GM06990 (cell line): ENCODE measurements around the gene LRRFIP2.

Source experiments
- DNase-seq: peaks from one replicate; pipeline ENCODE4 v3.0.0-alpha.2; 2011; ENCODE audit not compliant: insufficient read length; ENCODE audit errors: extremely low read depth
- H3K27me3 ChIP-seq: replicated peaks from 2 replicates; pipeline ENCODE4 v1.6.0; 2011; ENCODE audit warnings: low read length; ENCODE audit not compliant: control insufficient read depth, insufficient read depth
- H3K36me3 ChIP-seq: 2 replicates; pipeline ENCODE4 v1.5.1; 2011; ENCODE audit warnings: low read length; ENCODE audit not compliant: control insufficient read depth, insufficient read depth
- H3K4me3 ChIP-seq: replicated peaks from 2 replicates; pipeline ENCODE4 v1.5.1; 2011; ENCODE audit warnings: low read depth, mild to moderate bottlenecking, control low read depth, low read length
- CTCF ChIP-seq: IDR thresholded peaks from 2 replicates; pipeline ENCODE4 v1.5.1; 2011; ENCODE audit warnings: low read length, control low read depth, mild to moderate bottlenecking, inconsistent platforms; ENCODE audit not compliant: insufficient read depth, poor library complexity, severe bottlenecking

The LRRFIP2 gene

GRCh38 chr3:37103103-37103808 lies 71.1 kb downstream of the LRRFIP2 start:
- no peak for DNase-seq
- Histone ChIP-seq H3K36me3 (no peaks in the 10 kb centered on the region), H3K27me3 (no peaks in the 10 kb centered on the region), H3K4me3 (no peak overlapping the region)
- no peak for TF ChIP-seq CTCF

- Histone ChIP-seq H3K27me3 (no peaks in the 10 kb centered on the region), H3K36me3 (no peaks in the 10 kb centered on the region), H3K4me3 (no peak overlapping the region)
- TF ChIP-seq CTCF = no peak
- DNase-seq = no peak
Measured at GRCh38 chr3:37100411-37100810, 74.0 kb downstream of the LRRFIP2 start.

GRCh38 chr3:37099469-37099868 lies 74.9 kb downstream of the LRRFIP2 start:
- no peaks in the 10 kb centered on the region for H3K27me3 ChIP-seq
- no peak for DNase-seq
- no peak overlapping the region for H3K4me3 ChIP-seq
- TF ChIP-seq CTCF = no peak
- H3K36me3 ChIP-seq = no peaks in the 10 kb centered on the region

- TF ChIP-seq CTCF = no peak
- no peak for DNase-seq
- H3K4me3 ChIP-seq = no peak overlapping the region
- no peaks in the 10 kb centered on the region for H3K36me3 ChIP-seq
- no peaks in the 10 kb centered on the region for H3K27me3 ChIP-seq
Measured at GRCh38 chr3:37098884-37099283, 75.5 kb downstream of the LRRFIP2 start.

- DNase-seq = no peak
- no peak for TF ChIP-seq CTCF
- no peaks in the 10 kb centered on the region for H3K36me3 ChIP-seq
Measured at GRCh38 chr3:37097776-37098175, 76.6 kb downstream of the LRRFIP2 start.

GRCh38 chr3:37096975-37097374 lies 77.4 kb downstream of the LRRFIP2 start:
- no peak for TF ChIP-seq CTCF
- Histone ChIP-seq H3K27me3 (no peaks in the 10 kb centered on the region), H3K4me3 (no peak overlapping the region), H3K36me3 (no peaks in the 10 kb centered on the region)
- DNase-seq = no peak

More at GRCh38 chr3:37097776-37098175, 76.6 kb downstream of the LRRFIP2 start:
- no peak overlapping the region for H3K4me3 ChIP-seq
- no peaks in the 10 kb centered on the region for H3K27me3 ChIP-seq
